ENCODE data around the gene HOXD10.

The HOXD10 gene

DNA sequence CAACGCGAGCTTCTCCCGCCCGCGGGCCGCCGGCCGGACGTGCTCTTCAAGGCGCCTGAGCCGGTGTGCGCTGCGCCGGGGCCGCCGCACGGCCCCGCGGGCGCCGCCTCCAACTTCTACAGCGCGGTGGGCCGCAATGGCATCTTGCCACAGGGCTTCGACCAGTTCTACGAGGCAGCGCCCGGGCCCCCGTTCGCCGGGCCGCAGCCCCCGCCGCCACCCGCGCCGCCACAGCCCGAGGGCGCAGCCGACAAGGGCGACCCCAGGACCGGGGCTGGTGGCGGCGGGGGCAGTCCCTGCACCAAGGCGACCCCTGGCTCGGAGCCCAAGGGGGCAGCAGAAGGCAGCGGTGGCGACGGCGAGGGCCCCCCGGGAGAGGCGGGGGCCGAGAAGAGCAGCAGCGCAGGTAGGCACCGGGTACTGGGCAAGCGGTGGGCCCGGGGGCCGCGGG, 8.8 kb upstream of the HOXD10 start:
- DNase-seq (ENCODE audit: low spot score), result no peak

DNA sequence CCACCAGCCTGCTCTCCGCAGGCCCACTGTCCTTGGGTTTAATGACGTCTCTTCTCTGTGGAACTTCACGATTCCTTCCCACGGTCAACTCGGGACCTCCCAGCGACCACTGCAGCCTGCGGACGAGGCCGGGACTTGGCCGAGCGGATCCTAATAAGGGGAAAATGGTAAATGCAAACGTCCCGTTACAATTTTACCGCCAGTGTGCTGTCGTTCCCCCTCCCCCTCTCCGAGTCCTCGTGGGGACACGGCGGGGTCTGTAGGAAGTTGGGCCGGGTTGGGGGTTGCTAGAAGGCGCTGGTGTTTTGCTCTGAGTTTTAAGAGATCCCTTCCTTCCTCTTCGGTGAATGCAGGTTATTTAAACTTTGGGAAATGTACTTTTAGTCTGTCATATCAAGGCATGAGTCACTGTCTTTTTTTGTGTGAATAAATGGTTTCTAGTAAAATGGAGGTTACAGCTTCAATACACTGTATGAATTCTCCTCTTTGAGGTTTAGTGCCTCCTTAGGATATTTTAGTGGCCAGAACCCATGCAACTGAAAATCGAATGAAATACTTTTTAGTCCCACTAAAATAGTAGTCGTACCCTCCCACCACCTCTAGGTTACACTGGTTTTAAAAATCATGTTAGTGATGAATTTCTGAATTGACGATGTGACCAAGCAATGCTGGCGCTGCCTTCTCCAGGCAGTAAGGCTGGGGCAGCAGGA, 7.2 kb upstream of the HOXD10 start:
- DNase-seq (ENCODE audit: low spot score), result no peak

DNA sequence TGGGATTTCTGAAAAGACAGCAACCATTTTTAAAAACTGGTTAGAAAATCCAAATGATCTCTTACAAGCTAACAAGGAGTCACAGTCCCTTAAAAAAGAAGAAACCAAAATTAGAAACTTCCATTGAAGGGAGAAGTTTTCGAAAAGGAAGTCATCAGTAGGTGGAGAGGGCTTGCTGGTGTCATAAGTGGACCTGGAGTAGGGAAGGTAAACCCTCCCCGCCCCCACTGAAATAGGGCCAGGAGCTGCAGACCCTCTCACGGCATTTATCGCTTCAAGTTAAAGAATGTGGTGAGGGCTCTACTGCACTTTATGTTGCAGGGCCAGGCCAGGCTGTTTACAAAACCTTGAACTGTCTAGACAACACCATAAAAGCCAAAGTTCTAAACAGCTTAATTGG, 6.6 kb upstream of the HOXD10 start:
- no peak for DNase-seq (ENCODE audit: low spot score)

GRCh38 chr2:176110415-176111308, 5.9 kb upstream of the HOXD10 start:
- no peak for DNase-seq (ENCODE audit: low spot score)

GRCh38 chr2:176111309-176111663, 5.3 kb upstream of the HOXD10 start:
- DNase-seq (ENCODE audit: low spot score), result peak; percentile 57

DNA sequence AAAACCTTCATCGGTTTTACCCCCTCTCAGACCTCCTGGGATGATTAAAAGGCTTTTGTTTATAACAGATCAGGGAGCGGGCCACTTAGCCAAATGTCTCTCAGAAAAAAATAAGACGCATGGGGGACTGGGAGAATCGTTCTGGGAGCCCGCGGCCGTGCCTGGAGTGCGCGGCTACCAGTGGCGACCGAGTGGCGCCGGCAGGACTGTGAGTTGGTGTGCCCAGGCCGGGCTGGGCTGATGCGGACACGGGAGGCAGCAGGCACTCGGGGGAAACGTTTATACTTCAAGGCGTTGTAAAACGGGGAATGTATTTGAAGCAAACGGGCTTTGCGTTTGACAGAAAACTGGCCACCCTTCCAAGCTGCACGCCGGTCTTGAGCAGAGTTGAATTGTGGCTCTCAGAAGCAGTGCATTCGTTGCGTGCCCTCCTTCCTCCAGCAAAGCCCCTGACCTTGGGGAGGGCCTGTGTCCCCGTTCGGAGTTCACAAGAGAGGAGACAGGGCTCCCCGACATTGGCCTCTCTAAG, 4.7 kb upstream of the HOXD10 start:
- DNase-seq (ENCODE audit: low spot score), result no peak

- DNase-seq (ENCODE audit: low spot score), result no peak
Measured at GRCh38 chr2:176112375-176113302, 3.9 kb upstream of the HOXD10 start.

DNA sequence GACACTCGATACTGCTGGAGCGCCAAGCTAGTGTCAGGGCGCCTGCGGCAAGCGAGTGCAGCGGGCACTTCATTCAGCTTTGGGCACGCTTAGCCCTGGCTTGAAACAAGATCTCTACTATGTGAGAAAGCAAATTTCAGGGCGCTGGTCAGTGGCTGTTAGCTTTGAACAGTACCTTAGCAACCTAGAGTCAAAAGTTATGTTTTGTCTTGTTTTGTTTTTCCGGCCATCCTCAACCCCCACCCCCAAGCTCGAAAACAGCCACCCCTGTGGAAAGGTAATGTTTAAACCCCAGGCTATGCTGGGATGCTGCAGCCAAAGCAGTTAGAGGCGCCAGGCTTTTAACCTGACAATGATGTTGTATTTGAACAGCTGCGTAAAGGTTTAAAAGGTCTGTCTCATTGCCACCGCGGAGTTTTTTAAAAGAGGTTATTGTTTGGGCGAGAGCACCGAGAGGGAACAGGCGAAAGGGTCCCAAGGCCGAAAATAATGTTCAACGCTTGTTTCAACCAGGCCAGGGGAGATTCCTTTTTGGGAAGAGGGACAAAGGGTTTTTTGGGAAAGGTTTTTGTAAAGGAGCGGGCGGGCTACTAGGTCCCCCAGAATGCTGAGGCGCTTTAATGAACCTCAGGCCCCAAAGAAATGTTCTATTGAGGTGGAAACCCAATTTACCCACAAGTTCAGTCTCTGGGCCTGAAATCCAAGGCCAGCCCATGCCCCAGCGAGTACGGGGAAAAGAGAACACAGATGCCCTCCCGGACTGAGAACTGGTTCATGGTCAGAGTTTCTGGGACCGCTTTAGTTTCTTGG, 2.3 kb upstream of the HOXD10 start:
- no peak for DNase-seq (ENCODE audit: low spot score)

GRCh38 chr2:176114930-176115625, 1.5 kb upstream of the HOXD10 start:
- no peak for DNase-seq (ENCODE audit: low spot score)

GRCh38 chr2:176117162-176117822, 714 bp downstream of the HOXD10 start:
- no peak for DNase-seq (ENCODE audit: low spot score)

GRCh38 chr2:176117823-176118371, 1.3 kb downstream of the HOXD10 start:
- no peak for DNase-seq (ENCODE audit: low spot score)

DNA sequence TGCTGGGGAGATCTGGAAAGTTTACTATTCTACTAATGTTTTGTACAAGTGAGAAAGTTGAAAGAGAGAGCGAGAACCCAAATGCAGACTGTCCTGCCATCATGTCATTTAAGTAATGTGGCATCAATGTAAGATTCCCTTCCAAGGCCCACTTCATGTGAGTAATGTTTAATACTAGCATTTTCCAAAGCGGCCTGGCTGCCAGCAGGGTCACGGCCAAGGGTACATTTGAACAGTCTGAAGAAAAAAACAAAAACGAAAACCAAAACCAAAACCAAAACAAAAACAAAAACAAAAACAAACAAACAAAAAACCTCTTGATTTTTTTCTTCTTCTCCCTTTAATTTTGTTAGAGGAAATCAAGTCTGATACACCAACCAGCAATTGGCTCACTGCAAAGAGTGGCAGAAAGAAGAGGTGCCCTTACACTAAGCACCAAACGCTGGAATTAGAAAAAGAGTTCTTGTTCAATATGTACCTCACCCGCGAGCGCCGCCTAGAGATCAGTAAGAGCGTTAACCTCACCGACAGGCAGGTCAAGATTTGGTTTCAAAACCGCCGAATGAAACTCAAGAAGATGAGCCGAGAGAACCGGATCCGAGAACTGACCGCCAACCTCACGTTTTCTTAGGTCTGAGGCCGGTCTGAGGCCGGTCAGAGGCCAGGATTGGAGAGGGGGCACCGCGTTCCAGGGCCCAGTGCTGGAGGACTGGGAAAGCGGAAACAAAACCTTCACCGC, 2.2 kb downstream of the HOXD10 start:
- peak; percentile 67 for DNase-seq (ENCODE audit: low spot score)

GRCh38 chr2:176120364-176121189, 4.0 kb downstream of the HOXD10 start:
- DNase-seq (ENCODE audit: low spot score), result no peak

GRCh38 chr2:176121190-176122051, 4.8 kb downstream of the HOXD10 start:
- no peak for DNase-seq (ENCODE audit: low spot score)

DNA sequence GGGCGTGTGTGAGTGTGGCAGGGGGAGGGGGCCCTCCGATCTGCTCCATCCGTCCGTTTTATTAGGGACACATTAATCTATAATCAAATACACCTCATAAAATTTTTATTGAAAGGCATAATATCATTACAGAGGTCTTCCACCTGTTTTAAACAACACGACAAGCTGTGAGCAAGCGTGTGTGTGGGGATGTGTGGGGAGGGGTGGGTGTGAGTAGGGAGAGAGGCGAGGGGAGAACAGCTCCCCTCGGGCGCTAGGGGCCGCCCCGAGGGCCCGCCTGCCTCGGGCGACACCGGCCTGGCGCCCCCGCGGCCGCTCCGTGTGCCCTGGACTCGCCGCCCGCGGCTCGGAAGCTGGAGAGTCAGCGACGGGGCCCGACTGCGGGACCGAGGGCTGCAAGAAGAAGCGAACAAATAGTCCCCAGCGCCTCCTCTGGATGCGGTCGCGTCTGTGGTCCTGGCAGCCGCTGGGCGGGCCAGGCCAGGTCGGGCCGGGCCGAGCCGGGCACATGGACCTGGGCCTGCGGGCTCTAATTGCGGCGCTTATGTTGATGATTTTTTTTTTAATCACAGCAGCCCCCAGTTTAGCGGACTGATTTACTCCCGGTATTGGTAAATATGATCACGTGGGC, 5.6 kb downstream of the HOXD10 start:
- no peak for DNase-seq (ENCODE audit: low spot score)

- DNase-seq (ENCODE audit: low spot score), result no peak
Measured at GRCh38 chr2:176122683-176123410, 6.3 kb downstream of the HOXD10 start, which contains the start of gene HOXD9. TSS of gene HOXD9 (plus strand) at chr2:176122719. CDS start at chr2:176122769, 50 bp downstream.
